Activated B cell treated with CpG ODN at 0.5 μM for 24 hours (primary cell): ENCODE results near the gene ASTN2. TPM values are rescaled to one million over a fixed set of nuclear protein-coding genes. Genes with fewer than 3 reads are reported as not detected.

Experiments
- ATAC-seq: fragments of 200-7000 bp; cut with Tn5 transposase; one replicate; pipeline ENCODE4 v1.10.0; 2021; ENCODE audit warnings: low read depth, mild to moderate bottlenecking, moderate library complexity
- CTCF ChIA-PET: fragments of 350-600 bp; sonication (Branson Sonifier 250); formaldehyde crosslinking; loops from one replicate; lab custom pipeline; 2021; ENCODE audit warnings: antibody characterized with exemption; lab: Charles Lee
- POLR2A ChIA-PET: fragments of 350-600 bp; sonication (Branson Sonifier 250); formaldehyde crosslinking; loops from one replicate; lab custom pipeline; 2021; ENCODE audit warnings: antibody characterized with exemption; lab: Charles Lee
- DNase-seq: peaks from one replicate; pipeline ENCODE4 v3.0.0; 2022
- H3K27ac Mint-ChIP-seq: one replicate; pipeline ENCODE4 v1.8.0; 2020; ENCODE audit warnings: mixed read lengths
- H3K27me3 Mint-ChIP-seq: one replicate; pipeline ENCODE4 v1.8.0; 2021; ENCODE audit warnings: mixed read lengths
- H3K36me3 Mint-ChIP-seq: one replicate; pipeline ENCODE4 v1.8.0; 2021; ENCODE audit warnings: low read depth, mixed read lengths
- H3K4me1 Mint-ChIP-seq: one replicate; pipeline ENCODE4 v1.8.0; 2021; ENCODE audit warnings: mixed read lengths
- H3K4me3 Mint-ChIP-seq: one replicate; pipeline ENCODE4 v1.8.0; 2020; ENCODE audit warnings: mild to moderate bottlenecking, mixed read lengths
- H3K9me3 Mint-ChIP-seq: one replicate; pipeline ENCODE4 v1.8.0; 2020; ENCODE audit warnings: mixed read lengths
- CTCF ChIP-seq: fragments of 200-600 bp; IDR thresholded peaks from one replicate; pipeline ENCODE4 v1.8.0; 2022; ENCODE audit warnings: antibody characterized with exemption, mild to moderate bottlenecking
- intact Hi-C: fragments of 100-400 bp; cut with micrococcal nuclease; formaldehyde crosslinking; loops from one replicate; pipeline ENCODE4 v1.15.1; 2024
- total RNA-seq: library from RNA; stranded (reverse); gene quantifications from 2 replicates; pipeline ENCODE4 v1.2.3, GENCODE V29; 2022

The ASTN2 gene
- total RNA-seq, 1 donor from 2014 or later: 2.3 TPM

- ChIA-PET CTCF (no interaction called here), POLR2A (no interaction called here)
- no peaks in the 10 kb centered on the region for H3K27me3 Mint-ChIP-seq
- H3K27ac Mint-ChIP-seq: no peak overlapping the region
- DNase-seq (no peak), ATAC-seq (no peak)
- no peak overlapping the region for H3K4me3 Mint-ChIP-seq
- no peaks in the 10 kb centered on the region for H3K9me3 Mint-ChIP-seq
- no peaks in the 10 kb centered on the region for H3K4me1 Mint-ChIP-seq
- no peak for TF ChIP-seq CTCF
- no peaks in the 10 kb centered on the region for H3K36me3 Mint-ChIP-seq
- intact Hi-C loops: no loop called here
These were observed 73.7 kb downstream of the ASTN2 start for GRCh38 chr9:117341151-117341550.

- POLR2A ChIA-PET: no interaction called here
These were observed 74.4 kb downstream of the ASTN2 start for GRCh38 chr9:117340422-117340821.

GRCh38 chr9:117335837-117336433 lies 78.9 kb downstream of the ASTN2 start:
- intact Hi-C loops: no loop called here
- no peak overlapping the region for H3K4me3 Mint-ChIP-seq
- ChIA-PET POLR2A (no interaction called here), CTCF (no interaction called here)
- H3K36me3 Mint-ChIP-seq: no peaks in the 10 kb centered on the region
- DNase-seq: no peak
- no peak overlapping the region for H3K27ac Mint-ChIP-seq
- H3K9me3 Mint-ChIP-seq: no peaks in the 10 kb centered on the region
- no peaks in the 10 kb centered on the region for H3K27me3 Mint-ChIP-seq
- ATAC-seq: no peak
- no peaks in the 10 kb centered on the region for H3K4me1 Mint-ChIP-seq
- no peak for TF ChIP-seq CTCF

More at GRCh38 chr9:117340422-117340821, 74.4 kb downstream of the ASTN2 start:
- Mint-ChIP-seq H3K4me1 (no peaks in the 10 kb centered on the region), H3K27ac (no peak overlapping the region), H3K36me3 (no peaks in the 10 kb centered on the region), H3K9me3 (no peaks in the 10 kb centered on the region), H3K27me3 (no peaks in the 10 kb centered on the region), H3K4me3 (no peak overlapping the region)
- DNase-seq (no peak), ATAC-seq (no peak)
- TF ChIP-seq CTCF: no peak
- CTCF ChIA-PET: no interaction called here
- intact Hi-C loops: no loop called here

- POLR2A ChIA-PET: no interaction called here
- H3K4me1 Mint-ChIP-seq: no peaks in the 10 kb centered on the region
- ATAC-seq (no peak), DNase-seq (no peak)
- H3K36me3 Mint-ChIP-seq: no peaks in the 10 kb centered on the region
- intact Hi-C loops: no loop called here
- H3K27ac Mint-ChIP-seq: no peak overlapping the region
- peaks cover 3% of the 10 kb centered on the region for H3K9me3 Mint-ChIP-seq
- H3K4me3 Mint-ChIP-seq: no peak overlapping the region
- H3K27me3 Mint-ChIP-seq: no peaks in the 10 kb centered on the region
- CTCF ChIA-PET: no interaction called here
- no peak for TF ChIP-seq CTCF
These were observed 80.8 kb downstream of the ASTN2 start for GRCh38 chr9:117334101-117334500.

GRCh38 chr9:117325831-117326230 lies 89.0 kb downstream of the ASTN2 start:
- intact Hi-C loops: no loop called here
- Mint-ChIP-seq H3K27ac (no peak overlapping the region), H3K4me3 (no peak overlapping the region), H3K36me3 (no peaks in the 10 kb centered on the region), H3K9me3 (peaks cover 3% of the 10 kb centered on the region), H3K27me3 (no peaks in the 10 kb centered on the region), H3K4me1 (no peaks in the 10 kb centered on the region)
- ATAC-seq: no peak
- CTCF ChIA-PET: no interaction called here
- no peak for DNase-seq
- TF ChIP-seq CTCF: no peak
- POLR2A ChIA-PET: no interaction called here
